Stimulated activated CD4-positive, alpha-beta T cell treated with anti-CD3 and anti-CD28 coated beads, Interleukin-4, amount 100 ng/mL, for 4 hours (primary cell): Measurements from ENCODE around the gene NHEJ1.

Experiments
- DNase-seq, 2 experiments: peaks; one replicate each; pipeline ENCODE4 v3.0.0-alpha.2; 2020

Gene NHEJ1

GRCh38 chr2:219026946-219027345 lies 133.7 kb downstream of the NHEJ1 start:
- DNase-seq = no peak

GRCh38 chr2:219025637-219026585 lies 134.7 kb downstream of the NHEJ1 start:
- no peak for DNase-seq
